Neural progenitor cell (in vitro differentiated cells): ENCODE measurements around the gene DEAF1.

Source experiments
- EZH2 ChIP-seq: fragments of 200-600 bp; sonication (generic); IDR thresholded peaks from 2 replicates; pipeline ENCODE4 v1.6.1; 2017; ENCODE audit warnings: antibody characterized with exemption, mild to moderate bottlenecking, moderate library complexity
- EZH2phosphoT487 ChIP-seq: fragments of 200-600 bp; sonication (generic); IDR thresholded peaks from 2 replicates; pipeline ENCODE4 v1.6.1; 2017; ENCODE audit warnings: antibody characterized with exemption
- TF ChIP-seq, protein P1 (sequence below): fragments of 200-600 bp; sonication (generic); IDR thresholded peaks from 2 replicates; pipeline ENCODE4 v1.5.1; 2017; ENCODE audit warnings: antibody characterized with exemption, mild to moderate bottlenecking

DNA sequence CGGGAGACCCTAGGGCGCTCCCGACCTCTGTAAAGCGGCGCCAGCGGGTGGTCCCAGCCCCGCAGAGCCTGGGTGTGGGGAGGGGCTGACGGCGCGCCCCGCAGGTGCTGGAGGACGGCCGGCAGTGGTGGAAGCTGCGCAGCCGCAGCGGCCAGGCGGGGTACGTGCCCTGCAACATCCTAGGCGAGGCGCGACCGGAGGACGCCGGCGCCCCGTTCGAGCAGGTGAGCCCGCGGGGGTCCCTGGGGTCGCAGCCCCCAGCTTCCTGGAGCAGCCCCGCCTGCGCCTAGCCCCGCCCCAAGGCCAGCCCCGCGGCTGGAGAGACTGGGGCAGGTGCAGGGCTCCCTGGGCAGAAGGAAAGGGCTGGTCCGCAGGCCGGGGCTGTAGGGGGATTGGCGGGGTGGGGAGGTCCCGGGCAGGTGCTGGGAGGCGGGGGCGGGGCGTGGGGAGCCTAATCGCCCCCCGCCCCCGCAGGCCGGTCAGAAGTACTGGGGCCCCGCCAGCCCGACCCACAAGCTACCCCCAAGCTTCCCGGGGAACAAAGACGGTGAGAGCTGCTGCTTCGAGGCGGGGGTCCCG, 30.7 kb upstream of the DEAF1 start:
- TF ChIP-seq EZH2 (peak; percentile 29), EZH2phosphoT487 (peak; percentile 67)
- TF ChIP-seq, protein P1, sequence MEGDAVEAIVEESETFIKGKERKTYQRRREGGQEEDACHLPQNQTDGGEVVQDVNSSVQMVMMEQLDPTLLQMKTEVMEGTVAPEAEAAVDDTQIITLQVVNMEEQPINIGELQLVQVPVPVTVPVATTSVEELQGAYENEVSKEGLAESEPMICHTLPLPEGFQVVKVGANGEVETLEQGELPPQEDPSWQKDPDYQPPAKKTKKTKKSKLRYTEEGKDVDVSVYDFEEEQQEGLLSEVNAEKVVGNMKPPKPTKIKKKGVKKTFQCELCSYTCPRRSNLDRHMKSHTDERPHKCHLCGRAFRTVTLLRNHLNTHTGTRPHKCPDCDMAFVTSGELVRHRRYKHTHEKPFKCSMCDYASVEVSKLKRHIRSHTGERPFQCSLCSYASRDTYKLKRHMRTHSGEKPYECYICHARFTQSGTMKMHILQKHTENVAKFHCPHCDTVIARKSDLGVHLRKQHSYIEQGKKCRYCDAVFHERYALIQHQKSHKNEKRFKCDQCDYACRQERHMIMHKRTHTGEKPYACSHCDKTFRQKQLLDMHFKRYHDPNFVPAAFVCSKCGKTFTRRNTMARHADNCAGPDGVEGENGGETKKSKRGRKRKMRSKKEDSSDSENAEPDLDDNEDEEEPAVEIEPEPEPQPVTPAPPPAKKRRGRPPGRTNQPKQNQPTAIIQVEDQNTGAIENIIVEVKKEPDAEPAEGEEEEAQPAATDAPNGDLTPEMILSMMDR: no peak
